K562 (cell line): ENCODE results near the gene PRELID2. TPM values are rescaled to one million over a fixed set of nuclear protein-coding genes. Genes with fewer than 3 reads are reported as not detected.
A peak's percentile ranks its signal among the peaks of the same experiment; 100 is the strongest.

Experiments
- ATAC-seq: fragments of 200-7000 bp; cut with Tn5 transposase; 3 replicates; pipeline ENCODE4 v1.9.1; 2020; ENCODE audit warnings: moderate library complexity
- BruUV-seq: library from RNA; stranded (reverse); fragments of 400-500 nt; replicated peaks from 2 replicates; lab custom pipeline; 2021; lab: Mats Ljungman, UMichigan
- CTCF ChIA-PET: fragments of 300-600 bp; formaldehyde crosslinking; extraction: SDS; loops from one replicate; lab custom pipeline; 2021; ENCODE audit warnings: low intra/inter-chr PET ratio; lab: Yijun Ruan, JAX
- POLR2A ChIA-PET: fragments of 300-600, 350-650 bp; sonication (Branson Sonifier 250); formaldehyde crosslinking; extraction: SDS; loops from one replicate; lab custom pipeline; 2021; ENCODE audit warnings: antibody characterized with exemption, inconsistent platforms; lab: Yijun Ruan, JAX
- DNase-seq, 4 experiments: peaks; one replicate each; pipeline versions ENCODE4 v3.0.0 to v3.0.0-alpha.2; 2011 to 2018; ENCODE audit warnings: low spot score in 3 of 4, mixed read lengths in 3 of 4; ENCODE audit errors: extremely low read depth in 1 of 4
- FAIRE-seq: peaks from 2 replicates; lab custom pipeline; 2011; peaks lifted over from hg19 to GRCh38; lab: Jason Lieb, UNC
- H2AFZ ChIP-seq: 2 replicates; pipeline ENCODE4 v1.6.0; 2011; ENCODE audit warnings: low read depth, low read length, control low read depth, inconsistent platforms
- H3K27ac ChIP-seq: fragments of 200-600 bp; 3 replicates; pipeline ENCODE4 v1.8.0; 2011; ENCODE audit warnings: low read depth, mild to moderate bottlenecking, control low read depth, inconsistent platforms, low read length, moderate library complexity, mixed read lengths; ENCODE audit errors: extremely low read depth
- H3K27me3 ChIP-seq, 2 experiments: fragments of 300-600 bp in 1 of 2; 2 replicates in 1 of 2; 3 replicates in 1 of 2; pipeline versions ENCODE4 v1.6.0 to v1.8.0; 2011; ENCODE audit warnings: inconsistent platforms in 2 of 2, low read length in 2 of 2, mild to moderate bottlenecking in 1 of 2, mixed read lengths in 1 of 2, moderate library complexity in 1 of 2; ENCODE audit not compliant: control insufficient read depth in 2 of 2, insufficient read depth in 2 of 2
- H3K36me3 ChIP-seq: fragments of 300-600 bp; 3 replicates; pipeline ENCODE4 v1.8.0; 2011; ENCODE audit warnings: mild to moderate bottlenecking, low read length, inconsistent platforms; ENCODE audit not compliant: control insufficient read depth, insufficient read depth
- H3K4me1 ChIP-seq, 2 experiments: fragments of 200-600 bp in 1 of 2; replicated peaks in 1 of 2; 2 replicates in 1 of 2; 3 replicates in 1 of 2; pipeline versions ENCODE4 v1.5.1 to v1.8.0; 2011; ENCODE audit warnings: inconsistent platforms in 2 of 2, low read length in 2 of 2, mild to moderate bottlenecking in 1 of 2, mixed read lengths in 1 of 2, moderate library complexity in 1 of 2; ENCODE audit not compliant: control insufficient read depth in 2 of 2, insufficient read depth in 2 of 2
- H3K4me2 ChIP-seq: 2 replicates; pipeline ENCODE4 v1.6.1; 2011; ENCODE audit warnings: low read length, control low read depth, inconsistent platforms, mixed read lengths; ENCODE audit not compliant: insufficient read depth
- H3K4me3 ChIP-seq: fragments of 200-600 bp; sonication (generic), shearing (Covaris generic); 2 replicates; pipeline ENCODE4 v1.5.1; 2016; ENCODE audit warnings: control low read depth, inconsistent platforms
- H3K79me2 ChIP-seq: fragments of 200-600 bp; 3 replicates; pipeline ENCODE4 v1.8.0; 2011; ENCODE audit warnings: low read length, inconsistent platforms; ENCODE audit not compliant: control insufficient read depth, insufficient read depth
- H3K9ac ChIP-seq, 2 experiments: 2 replicates each; pipeline versions ENCODE4 v1.6.0 to v1.6.1; 2011; ENCODE audit warnings: low read depth in 2 of 2, low read length in 2 of 2, control low read depth in 1 of 2, inconsistent platforms in 1 of 2, mild to moderate bottlenecking in 1 of 2, mixed read lengths in 1 of 2; ENCODE audit not compliant: insufficient read depth in 1 of 2
- H3K9me1 ChIP-seq: one replicate; pipeline ENCODE4 v1.6.0; 2011; ENCODE audit warnings: inconsistent platforms, mild to moderate bottlenecking, low read length, moderate library complexity; ENCODE audit not compliant: control insufficient read depth, insufficient read depth
- H3K9me3 ChIP-seq: replicated peaks from 2 replicates; pipeline ENCODE4 v1.5.1; 2011; ENCODE audit warnings: low read depth, low read length, inconsistent platforms; ENCODE audit not compliant: control insufficient read depth, insufficient read depth
- H4K20me1 ChIP-seq: replicated peaks from 2 replicates; pipeline ENCODE4 v1.6.1; 2011; ENCODE audit warnings: low read length, inconsistent platforms, mixed read lengths; ENCODE audit not compliant: control insufficient read depth, insufficient read depth
- CBFA2T2 ChIP-seq: fragments of 450-650 bp; conservative IDR thresholded peaks from 2 replicates; pipeline ENCODE4 v1.6.1; 2017; ENCODE audit warnings: mild to moderate bottlenecking
- DLX4 ChIP-seq: fragments of 250-450 bp; sonication (Bioruptor Pico); IDR thresholded peaks from 2 replicates; pipeline ENCODE4 v1.6.1; 2021; ENCODE audit warnings: mild to moderate bottlenecking
- DMBX1 ChIP-seq: fragments of 250-450 bp; sonication (Bioruptor Pico); IDR thresholded peaks from 2 replicates; pipeline ENCODE4 v1.8.0; 2022; ENCODE audit warnings: inconsistent platforms, mild to moderate bottlenecking, moderate library complexity, borderline replicate concordance
- ELK3 ChIP-seq: fragments of 450-650 bp; formaldehyde crosslinking; IDR thresholded peaks from 2 replicates; pipeline ENCODE4 v1.4.0; 2020; ENCODE audit warnings: mild to moderate bottlenecking
- ETV5 ChIP-seq: sonication (generic); formaldehyde crosslinking; IDR thresholded peaks from 2 replicates; pipeline ENCODE4 v1.4.0; 2020; ENCODE audit warnings: low read depth, mild to moderate bottlenecking, missing genetic modification reagents
- FOXJ3 ChIP-seq: sonication (generic); formaldehyde crosslinking; IDR thresholded peaks from 2 replicates; pipeline ENCODE4 v1.4.0; 2020; ENCODE audit warnings: mild to moderate bottlenecking, missing genetic modification reagents
- HBP1 ChIP-seq: fragments of 450-650 bp; formaldehyde crosslinking; IDR thresholded peaks from 2 replicates; pipeline ENCODE4 v1.4.0; 2022; ENCODE audit warnings: missing genetic modification characterization
- HMGXB4 ChIP-seq: sonication (generic); formaldehyde crosslinking; IDR thresholded peaks from 2 replicates; pipeline ENCODE4 v1.8.1; 2023; ENCODE audit warnings: mild to moderate bottlenecking, missing genetic modification reagents
- NR4A1 ChIP-seq, 2 experiments: fragments of 250-450 bp in 1 of 2; fragments of 450-650 bp in 1 of 2; sonication (Bioruptor Pico) in 1 of 2; IDR thresholded peaks; 2 replicates each; pipeline versions ENCODE4 v1.4.0 to v1.6.1; 2016 to 2020; ENCODE audit warnings: mild to moderate bottlenecking in 2 of 2, missing compliant biosample characterization in 1 of 2, missing genetic modification characterization in 1 of 2, moderate library complexity in 1 of 2
- U2AF2 ChIP-seq: fragments of 200-400 bp; formaldehyde crosslinking; optimal IDR thresholded peaks from 2 replicates; pipeline ENCODE3; 2017; ENCODE audit warnings: low read depth, mild to moderate bottlenecking, low read length
- ZBTB8A ChIP-seq: fragments of 450-650 bp; IDR thresholded peaks from 2 replicates; pipeline ENCODE4 v1.6.1; 2018; ENCODE audit warnings: mild to moderate bottlenecking, moderate library complexity; ENCODE audit not compliant: partially characterized antibody
- ZNF41 ChIP-seq: fragments of 250-450 bp; sonication (Bioruptor Pico); conservative IDR thresholded peaks from 2 replicates; pipeline ENCODE4 v1.4.0; 2020; ENCODE audit warnings: mild to moderate bottlenecking
- ZNF449 ChIP-seq: fragments of 250-450 bp; sonication (Bioruptor Pico); IDR thresholded peaks from 2 replicates; pipeline ENCODE4 v1.8.0; 2022; ENCODE audit warnings: moderate library complexity, mild to moderate bottlenecking, inconsistent platforms
- ZNF655 ChIP-seq: fragments of 250-450 bp; sonication (Bioruptor Pico); IDR thresholded peaks from 2 replicates; pipeline ENCODE4 v1.5.0; 2021
- WGBS: fragments of 100-300 bp; shearing (Covaris generic); methylation state at CpG from one replicate; pipeline ENCODE4 v1.1.6; 2016; ENCODE audit warnings: low coverage, mixed read lengths; ENCODE audit not compliant: insufficient coverage; ENCODE audit errors: missing lambda C conversion rate; 5-methylcytosine and 5-hydroxymethylcytosine counted together
- in situ Hi-C: fragments of 300-500 bp; cut with MboI; formaldehyde crosslinking; loops from 4 replicates; pipeline ENCODE4 v1.15.0; 2018; ENCODE audit warnings: inconsistent platforms, mixed read lengths
- intact Hi-C: fragments of 100-400 bp; cut with micrococcal nuclease; formaldehyde crosslinking; loops from 2 replicates; pipeline ENCODE4 v1.14.2; 2022
- polyA plus RNA-seq, 8 experiments: library from polyadenylated mRNA; depleted of rRNA in 4 of 8; stranded (reverse) in 5 of 8; unstranded in 3 of 8; fragments of >200 nt; fragmentation: Nextera tagmentation in 2 of 8; fragmentation: Illumina TruSeq in 1 of 8; extraction: Ambion mirVana in 2 of 8; extraction: Trizol in 1 of 8; gene quantifications; 2 replicates each; pipeline versions ENCODE4 v1.2.1 to v1.2.3, GENCODE V29; 2011 to 2014; ENCODE audit warnings: inconsistent platforms in 1 of 8, missing spikeins in 1 of 8
- total RNA-seq, 7 experiments: library from RNA; depleted of rRNA in 6 of 7; stranded (reverse); fragments of >200 nt in 6 of 7; fragmentation: Illumina TruSeq in 2 of 7; extraction: Trizol in 2 of 7; gene quantifications; 2 replicates each; pipeline versions ENCODE4 v1.2.1 to v1.2.3, GENCODE V29; 2011 to 2021; ENCODE audit warnings: low replicate concordance in 1 of 7

PRELID2 gene
- total and polyA plus RNA-seq, 9 of the 15 experiments (the other 6 are each of a cell fraction or from before 2014, with no cell fraction given), result 6.4 to 68.2 (median 28.8) TPM

- ChIA-PET CTCF (no interaction called here), POLR2A (no interaction called here)
- no peak for ATAC-seq
Measured at GRCh38 chr5:145775411-145775810, 59.7 kb downstream of the PRELID2 start.

More at GRCh38 chr5:145775411-145775810, 59.7 kb downstream of the PRELID2 start:
- no peak overlapping the region for H2AFZ ChIP-seq
- H3K9me3 ChIP-seq, result no peaks in the 10 kb centered on the region; the same call in 1 of the 2 replicates
- BruUV-seq, result no TSS peak
- H3K4me3 ChIP-seq, result no peak overlapping the region
- H3K79me2 ChIP-seq, result no peaks in the 10 kb centered on the region
- no peak overlapping the region for H3K9ac ChIP-seq
- intact Hi-C loops, result no loop called here
- 45% methylated on average over 1 of the region's 1 CpG for WGBS
- no peak overlapping the region for H3K4me2 ChIP-seq
- FAIRE-seq (peak; percentile 26), DNase-seq (no peak)
- H3K36me3 ChIP-seq, result no peaks in the 10 kb centered on the region
- H3K27ac ChIP-seq, result no peak overlapping the region
- H3K4me1 ChIP-seq, result 0 out of 5 replicates have a peak, but pooled peaks cover 0 to 3% of the 10 kb centered on the region in 2 experiments
- no peaks in the 10 kb centered on the region for H3K9me1 ChIP-seq
- no peaks in the 10 kb centered on the region for H4K20me1 ChIP-seq
- H3K27me3 ChIP-seq, result no peaks in the 10 kb centered on the region
- in situ Hi-C loops, result no loop called here
- TF ChIP-seq ZNF449 (CRISPR knock-in tag), result no peak
- no peak for TF ChIP-seq HMGXB4 (CRISPR knock-in tag)
- no peak for TF ChIP-seq HBP1 (CRISPR knock-in tag)
- TF ChIP-seq NR4A1 (CRISPR knock-in tag; IDR thresholded peaks at IDR 0.05), result no peak
- TF ChIP-seq NR4A1 (tag; IDR thresholded peaks at IDR 0.05), result no peak
- TF ChIP-seq ZNF655 (CRISPR knock-in tag), result no peak
- no peak for TF ChIP-seq ZBTB8A
- no peak for TF ChIP-seq CBFA2T2
- no peak for TF ChIP-seq DMBX1 (CRISPR knock-in tag)
- TF ChIP-seq FOXJ3 (CRISPR knock-in tag), result no peak
- TF ChIP-seq ELK3 (CRISPR knock-in tag), result no peak
- TF ChIP-seq ZNF41, result no peak
- TF ChIP-seq ETV5 (CRISPR knock-in tag), result no peak
- TF ChIP-seq U2AF2, result no peak
- TF ChIP-seq DLX4, result no peak
